Measurements from ENCODE around the gene RBMY1D. TPM values are rescaled to one million over a fixed set of nuclear protein-coding genes. Genes with fewer than 3 reads are reported as not detected.

RBMY1D gene
- total RNA-seq: not detected in 2 replicates

DNA sequence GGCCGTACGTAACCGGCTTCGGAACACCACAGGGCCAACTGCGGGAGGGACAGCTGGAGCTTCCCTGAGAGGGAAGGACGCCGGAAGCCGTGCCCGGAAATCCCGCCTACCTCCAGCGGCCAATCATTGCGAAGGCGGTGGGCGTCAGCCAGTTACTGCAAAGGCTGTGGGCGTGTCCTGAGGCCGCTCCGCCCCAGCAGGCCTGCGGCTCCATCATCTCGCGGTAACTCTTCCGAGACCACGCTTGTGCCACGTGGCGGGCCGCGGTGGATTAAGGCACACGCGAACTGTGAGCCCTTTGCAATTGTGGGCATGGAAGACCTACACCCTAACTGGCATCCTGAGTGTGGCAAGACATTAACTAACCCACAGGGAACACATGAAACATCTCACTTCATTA, at the start of gene RBMY1D:
TSS of gene RBMY1D (minus strand) at position 101 of the 400 bp plus-strand sequence. CDS start 2,013 bp downstream, outside the sequence.

DNA sequence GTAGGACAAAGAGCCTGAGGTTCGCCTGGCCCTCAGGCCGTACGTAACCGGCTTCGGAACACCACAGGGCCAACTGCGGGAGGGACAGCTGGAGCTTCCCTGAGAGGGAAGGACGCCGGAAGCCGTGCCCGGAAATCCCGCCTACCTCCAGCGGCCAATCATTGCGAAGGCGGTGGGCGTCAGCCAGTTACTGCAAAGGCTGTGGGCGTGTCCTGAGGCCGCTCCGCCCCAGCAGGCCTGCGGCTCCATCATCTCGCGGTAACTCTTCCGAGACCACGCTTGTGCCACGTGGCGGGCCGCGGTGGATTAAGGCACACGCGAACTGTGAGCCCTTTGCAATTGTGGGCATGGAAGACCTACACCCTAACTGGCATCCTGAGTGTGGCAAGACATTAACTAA, 23.6 kb upstream of the RBMY1D start, which contains the start of gene RBMY1E:
TSS of gene RBMY1E (minus strand) at position 101 of the 400 bp plus-strand sequence. CDS start 1,978 bp downstream, outside the sequence.

Other genes starting within 250 kb of the RBMY1D start
- gene RBMY1E, start 23.5 kb upstream of the RBMY1D start, total RNA-seq: not detected in 2 replicates

Data from cardiac ventricle fibroblast (primary cell).